GM23338 (cell line): Measurements from ENCODE around the gene ANO4. TPM values are rescaled to one million over a fixed set of nuclear protein-coding genes. Genes with fewer than 3 reads are reported as not detected.

ENCODE experiments used
- ATAC-seq: fragments of 200-7000 bp; cut with Tn5 transposase; 3 replicates; pipeline ENCODE4 v1.9.1; 2020
- DNase-seq: peaks from one replicate; pipeline ENCODE4 v3.0.0-alpha.2; 2015; ENCODE audit warnings: low spot score
- H2AFZ ChIP-seq: fragments of 200-600 bp; sonication (generic); 2 replicates; pipeline ENCODE4 v1.8.0; 2016; ENCODE audit warnings: antibody characterized with exemption, mild to moderate bottlenecking, moderate library complexity
- H3F3A ChIP-seq: fragments of 200-600 bp; sonication (generic); replicated peaks from 2 replicates; pipeline ENCODE4 v1.8.0; 2017; ENCODE audit warnings: antibody characterized with exemption, mixed run types, low read depth
- H3K27ac ChIP-seq: fragments of 200-600 bp; sonication (generic); 2 replicates; pipeline ENCODE4 v1.6.1; 2016; ENCODE audit warnings: low read depth
- H3K27me3 ChIP-seq: fragments of 200-600 bp; sonication (generic); 2 replicates; pipeline ENCODE4 v1.8.0; 2016; ENCODE audit warnings: mild to moderate bottlenecking, mixed run types, moderate library complexity; ENCODE audit not compliant: insufficient read depth
- H3K36me3 ChIP-seq: fragments of 200-600 bp; sonication (generic); 2 replicates; pipeline ENCODE4 v1.8.0; 2016; ENCODE audit warnings: mild to moderate bottlenecking; ENCODE audit not compliant: insufficient read depth
- H3K4me1 ChIP-seq: fragments of 200-600 bp; sonication (generic); 2 replicates; pipeline ENCODE4 v1.8.0; 2016; ENCODE audit warnings: mild to moderate bottlenecking, moderate library complexity; ENCODE audit not compliant: insufficient read depth
- H3K4me2 ChIP-seq: fragments of 200-600 bp; sonication (generic); 2 replicates; pipeline ENCODE4 v1.7.1; 2017; ENCODE audit warnings: mixed run types
- H3K4me3 ChIP-seq: fragments of 200-600 bp; sonication (generic); 2 replicates; pipeline ENCODE4 v1.6.1; 2016; ENCODE audit warnings: mixed run types
- H3K79me2 ChIP-seq: fragments of 200-600 bp; sonication (generic); replicated peaks from 2 replicates; pipeline ENCODE4 v1.8.0; 2017; ENCODE audit warnings: mild to moderate bottlenecking; ENCODE audit not compliant: insufficient read depth
- H3K9me2 ChIP-seq: fragments of 200-600 bp; sonication (generic); 2 replicates; pipeline ENCODE4 v1.8.0; 2017; ENCODE audit not compliant: insufficient read depth
- H4K20me1 ChIP-seq: fragments of 200-600 bp; sonication (generic); replicated peaks from 2 replicates; pipeline ENCODE4 v1.8.0; 2017; ENCODE audit warnings: mild to moderate bottlenecking; ENCODE audit not compliant: insufficient read depth
- H3K27ac Mint-ChIP-seq: 2 replicates; pipeline ENCODE4 v1.8.0; 2020; ENCODE audit warnings: inconsistent platforms, mild to moderate bottlenecking, moderate library complexity, mixed read lengths
- H3K27me3 Mint-ChIP-seq: 3 replicates; pipeline ENCODE4 v1.8.0; 2022; ENCODE audit warnings: low read depth, mild to moderate bottlenecking, moderate library complexity, mixed read lengths, inconsistent platforms; ENCODE audit not compliant: insufficient read depth, poor library complexity
- H3K36me3 Mint-ChIP-seq: 3 replicates; pipeline ENCODE4 v1.8.0; 2021; ENCODE audit warnings: low read depth, mild to moderate bottlenecking, inconsistent platforms, moderate library complexity, mixed read lengths
- H3K4me1 Mint-ChIP-seq: 3 replicates; pipeline ENCODE4 v1.8.0; 2020; ENCODE audit warnings: mild to moderate bottlenecking, inconsistent platforms, mixed read lengths
- H3K4me3 Mint-ChIP-seq: 3 replicates; pipeline ENCODE4 v1.8.0; 2021; ENCODE audit warnings: moderate library complexity, mild to moderate bottlenecking, inconsistent platforms, mixed read lengths
- H3K9me3 Mint-ChIP-seq: 3 replicates; pipeline ENCODE4 v1.8.0; 2020; ENCODE audit warnings: moderate library complexity, mild to moderate bottlenecking, inconsistent platforms, mixed read lengths
- CREB1 ChIP-seq: fragments of 250-450 bp; sonication (Bioruptor Pico); IDR thresholded peaks from 2 replicates; pipeline ENCODE4 v1.5.0; 2020; ENCODE audit warnings: low read depth, mild to moderate bottlenecking, moderate library complexity
- CTCF ChIP-seq, 2 experiments: fragments of 200-600 bp in 1 of 2; sonication (generic) in 1 of 2; conservative IDR thresholded peaks; 2 replicates each; pipeline versions ENCODE4 v1.5.1 to v1.6.1; 2016 to 2017; ENCODE audit warnings: antibody characterized with exemption in 2 of 2, low read depth in 2 of 2, mild to moderate bottlenecking in 2 of 2, moderate library complexity in 1 of 2
- ETS1 ChIP-seq: IDR thresholded peaks from 2 replicates; pipeline ENCODE4 v1.6.1; 2016; ENCODE audit warnings: antibody characterized with exemption
- EZH2 ChIP-seq: fragments of 200-600 bp; sonication (generic); IDR thresholded peaks from one replicate; pipeline ENCODE4 v1.8.0; 2017; ENCODE audit warnings: antibody characterized with exemption, mild to moderate bottlenecking, low read depth; ENCODE audit not compliant: unreplicated experiment
- EZH2phosphoT487 ChIP-seq: fragments of 200-600 bp; sonication (generic); IDR thresholded peaks from one replicate; pipeline ENCODE4 v1.8.1; 2018; ENCODE audit warnings: antibody characterized with exemption; ENCODE audit not compliant: unreplicated experiment
- JUNB ChIP-seq: IDR thresholded peaks from one replicate; pipeline ENCODE4 v1.6.1; 2016; ENCODE audit warnings: antibody characterized with exemption; ENCODE audit not compliant: unreplicated experiment
- NANOG ChIP-seq: IDR thresholded peaks from 2 replicates; pipeline ENCODE4 v1.6.1; 2016; ENCODE audit warnings: antibody characterized with exemption, borderline replicate concordance
- POLR2AphosphoS5 ChIP-seq: IDR thresholded peaks from 2 replicates; pipeline ENCODE4 v1.6.1; 2016; ENCODE audit warnings: antibody characterized with exemption, low read depth
- REST ChIP-seq: IDR thresholded peaks from one replicate; pipeline ENCODE4 v1.6.1; 2018; ENCODE audit warnings: antibody characterized with exemption; ENCODE audit not compliant: unreplicated experiment
- STAT1 ChIP-seq: IDR thresholded peaks from one replicate; pipeline ENCODE4 v1.6.1; 2016; ENCODE audit warnings: antibody characterized with exemption; ENCODE audit not compliant: unreplicated experiment
- ZNF114 ChIP-seq: fragments of 250-450 bp; sonication (Bioruptor Pico); IDR thresholded peaks from 2 replicates; pipeline ENCODE4 v1.5.0; 2020; ENCODE audit warnings: mild to moderate bottlenecking, moderate library complexity
- ZNF331 ChIP-seq: fragments of 250-450 bp; sonication (Bioruptor Pico); IDR thresholded peaks from 2 replicates; pipeline ENCODE4 v1.5.0; 2020; ENCODE audit warnings: low read depth, mild to moderate bottlenecking, moderate library complexity
- ZNF462 ChIP-seq: fragments of 250-450 bp; sonication (Bioruptor Pico); IDR thresholded peaks from 2 replicates; pipeline ENCODE4 v1.5.0; 2020; ENCODE audit warnings: mild to moderate bottlenecking, moderate library complexity
- polyA plus RNA-seq: library from polyadenylated mRNA; unstranded; fragments of >200 nt; fragmentation: Nextera tagmentation; extraction: Ambion mirVana; gene quantifications from 2 replicates; pipeline ENCODE4 v1.2.1, GENCODE V29; 2016
- total RNA-seq: library from RNA; depleted of rRNA; stranded (reverse); fragments of >200 nt; shearing (Covaris generic); gene quantifications from 2 replicates; pipeline ENCODE4 v1.2.3, GENCODE V29; 2014

Gene ANO4
- total and polyA plus RNA-seq, 2 experiments from 2014 or later = 1.7 to 8.7 TPM

- peak; percentile 35; the same call in 1 of the 3 replicates for ATAC-seq
Observed at GRCh38 chr12:101076921-101077320, 282.3 kb downstream of the ANO4 start.

More at GRCh38 chr12:101076921-101077320, 282.3 kb downstream of the ANO4 start:
- no peaks in the 10 kb centered on the region for H3K9me3 Mint-ChIP-seq
- H3K36me3 ChIP-seq = no peaks in the 10 kb centered on the region
- no peak overlapping the region for H3K27ac Mint-ChIP-seq
- no peak overlapping the region for H3K4me3 Mint-ChIP-seq
- H3K4me1 Mint-ChIP-seq = peaks cover 20% of the 10 kb centered on the region
- H3F3A ChIP-seq = no peaks in the 10 kb centered on the region
- H3K27ac ChIP-seq = no peak overlapping the region
- no peak for DNase-seq
- TF ChIP-seq POLR2AphosphoS5 = no peak
- TF ChIP-seq CTCF (conservative IDR thresholded peaks at IDR 0.05; ENCODE audit: low read depth in 2 of 2) = no peak
- no peak for TF ChIP-seq EZH2
- no peak for TF ChIP-seq NANOG
- TF ChIP-seq ZNF331 (CRISPR knock-in tag) = no peak
- TF ChIP-seq ETS1 = no peak
- TF ChIP-seq REST = no peak
- TF ChIP-seq CREB1 (CRISPR knock-in tag) = no peak
- TF ChIP-seq ZNF462 (CRISPR knock-in tag) = no peak
- TF ChIP-seq STAT1 = no peak
- TF ChIP-seq JUNB = no peak
- no peak for TF ChIP-seq ZNF114 (CRISPR knock-in tag)
- TF ChIP-seq EZH2phosphoT487 = no peak
- peak overlapping the region; percentile 56; the same call in 1 of the 2 replicates for H2AFZ ChIP-seq
- no peaks in the 10 kb centered on the region for H3K27me3 ChIP-seq
- H3K36me3 Mint-ChIP-seq = no peaks in the 10 kb centered on the region
- H3K9me2 ChIP-seq = 0 out of 2 replicates have a peak, but pooled peaks cover 5% of the 10 kb centered on the region
- H3K4me3 ChIP-seq = no peak overlapping the region
- H3K4me2 ChIP-seq = no peak overlapping the region
- no peaks in the 10 kb centered on the region for H3K79me2 ChIP-seq
- no peaks in the 10 kb centered on the region for H4K20me1 ChIP-seq
- 0 out of 2 replicates have a peak, but pooled peaks cover 8% of the 10 kb centered on the region for H3K4me1 ChIP-seq
- H3K27me3 Mint-ChIP-seq = no peaks in the 10 kb centered on the region
